ENCODE data around the gene TPM2.

DNA sequence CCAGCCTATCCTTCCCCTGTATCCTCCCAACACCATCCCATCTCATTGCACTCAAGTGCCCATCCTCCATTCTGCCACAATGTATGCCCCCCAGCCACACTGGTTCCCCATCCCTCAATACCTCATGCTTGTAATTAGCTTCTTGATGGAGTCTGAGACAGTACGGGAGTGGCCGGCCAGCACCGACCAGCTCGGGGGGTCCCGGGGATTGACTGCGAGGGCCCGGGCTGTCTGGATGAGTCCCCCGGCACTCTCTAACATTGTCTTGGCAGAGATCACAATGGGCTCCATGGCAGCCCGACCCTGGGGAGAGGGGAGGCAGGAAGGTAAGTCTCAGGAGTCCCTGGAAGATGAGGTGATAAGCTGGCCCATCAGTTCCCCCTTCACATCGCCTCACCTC lies 17.2 kb upstream of the TPM2 start:
- TF ChIP-seq, protein P1, sequence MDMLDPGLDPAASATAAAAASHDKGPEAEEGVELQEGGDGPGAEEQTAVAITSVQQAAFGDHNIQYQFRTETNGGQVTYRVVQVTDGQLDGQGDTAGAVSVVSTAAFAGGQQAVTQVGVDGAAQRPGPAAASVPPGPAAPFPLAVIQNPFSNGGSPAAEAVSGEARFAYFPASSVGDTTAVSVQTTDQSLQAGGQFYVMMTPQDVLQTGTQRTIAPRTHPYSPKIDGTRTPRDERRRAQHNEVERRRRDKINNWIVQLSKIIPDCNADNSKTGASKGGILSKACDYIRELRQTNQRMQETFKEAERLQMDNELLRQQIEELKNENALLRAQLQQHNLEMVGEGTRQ (IDR thresholded peaks at IDR 0.05; ENCODE audit: borderline replicate concordance, low read depth, low read length) = no peak
- no peak for TF ChIP-seq GABPA (IDR thresholded peaks at IDR 0.05; ENCODE audit: low read depth)
- no peak for TF ChIP-seq EP300 (IDR thresholded peaks at IDR 0.05; ENCODE audit: borderline replicate concordance in 1 of 2, low read depth in 1 of 2, low read length in 1 of 2)
- no peak for TF ChIP-seq TAF1 (IDR thresholded peaks at IDR 0.05; ENCODE audit: borderline replicate concordance, low read depth, low read length)

Data from SK-N-SH (cell line).